ENCODE data around the gene EIF4E2.
"Not testable (repeated sequence)": the region's sequence is repeated elsewhere in the genome, so short reads cannot be mapped to it uniquely, and the experiment has no call there.

The EIF4E2 gene

GRCh38 chr2:232526372-232526941, 24.0 kb upstream of the EIF4E2 start:
- Mint-ChIP-seq H3K36me3 (ENCODE audit: low read depth) (no peaks in the 10 kb centered on the region), H3K4me1 (ENCODE audit: low read depth) (peaks cover 4% of the 10 kb centered on the region), H3K4me3 (no peak overlapping the region), H3K9me3 (no peaks in the 10 kb centered on the region), H3K27me3 (ENCODE audit: low read depth) (peaks cover 20% of the 10 kb centered on the region), H3K27ac (no peak overlapping the region)

DNA sequence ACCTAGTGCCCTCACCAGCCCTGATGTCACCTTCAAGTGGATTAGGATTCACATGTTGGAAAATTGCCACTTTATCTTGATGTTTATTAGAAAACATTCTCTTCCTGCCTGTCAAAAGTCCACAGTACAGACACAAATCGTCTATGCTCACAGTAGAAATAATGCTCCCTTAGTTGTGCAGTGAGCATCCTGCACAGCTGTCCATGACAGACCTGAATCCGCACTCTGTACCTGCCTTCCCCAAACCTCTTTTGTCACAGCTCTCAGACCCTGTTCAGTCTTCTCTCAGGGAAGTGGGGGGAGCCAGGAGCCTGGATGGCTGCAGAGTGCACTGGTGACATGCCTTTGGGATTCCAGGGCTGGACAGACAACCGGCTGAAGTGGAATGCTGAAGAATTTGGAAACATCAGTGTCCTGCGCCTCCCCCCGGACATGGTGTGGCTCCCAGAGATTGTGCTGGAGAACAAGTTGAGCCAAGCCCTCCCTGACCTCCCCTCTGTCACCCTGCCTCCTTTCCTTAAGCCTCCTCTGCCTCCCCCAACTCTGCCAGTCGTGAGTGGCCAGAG, 22.5 kb upstream of the EIF4E2 start:
- H3K4me3 Mint-ChIP-seq = no peak overlapping the region
- peaks cover 15% of the 10 kb centered on the region for H3K27me3 Mint-ChIP-seq (ENCODE audit: low read depth)
- H3K9me3 Mint-ChIP-seq = no peaks in the 10 kb centered on the region
- H3K4me1 Mint-ChIP-seq (ENCODE audit: low read depth) = peaks cover 4% of the 10 kb centered on the region
- no peaks in the 10 kb centered on the region for H3K36me3 Mint-ChIP-seq (ENCODE audit: low read depth)
- no peak overlapping the region for H3K27ac Mint-ChIP-seq

DNA sequence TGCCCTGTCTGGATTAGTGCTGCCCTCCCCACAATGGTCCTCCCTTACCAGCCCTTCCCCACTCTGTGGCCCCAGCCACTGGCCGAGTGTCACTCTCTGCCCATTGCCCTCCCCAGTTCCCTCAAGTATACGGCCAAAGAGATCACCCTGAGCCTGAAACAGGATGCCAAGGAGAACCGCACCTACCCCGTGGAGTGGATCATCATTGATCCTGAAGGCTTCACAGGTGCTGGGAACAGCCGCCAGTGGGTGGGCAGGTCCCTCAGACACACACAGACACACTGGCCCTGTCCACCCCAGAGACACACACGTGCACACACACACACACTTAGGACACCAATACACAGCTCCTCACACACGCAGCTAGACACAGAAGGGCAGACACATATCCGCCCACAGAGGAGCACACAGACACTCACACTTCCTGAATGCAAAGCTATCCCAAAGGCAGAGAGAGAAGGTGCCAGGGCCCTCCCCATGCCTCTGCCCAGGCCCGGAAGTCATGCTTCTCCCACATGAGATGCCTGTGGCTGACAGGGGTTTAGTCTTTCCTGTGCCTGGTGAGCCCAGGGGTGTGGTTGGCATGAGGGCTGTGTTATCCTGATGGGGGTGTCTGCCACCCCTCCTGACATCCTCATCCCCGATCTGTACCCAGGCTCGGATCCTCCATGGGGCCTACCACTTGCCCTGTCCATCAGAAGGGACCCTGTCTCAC, 21.6 kb upstream of the EIF4E2 start:
- Mint-ChIP-seq H3K9me3 (no peaks in the 10 kb centered on the region), H3K4me3 (no peak overlapping the region), H3K4me1 (ENCODE audit: low read depth) (peaks cover 4% of the 10 kb centered on the region), H3K27me3 (ENCODE audit: low read depth) (peaks cover 10% of the 10 kb centered on the region), H3K36me3 (ENCODE audit: low read depth) (no peaks in the 10 kb centered on the region), H3K27ac (no peak overlapping the region)

DNA sequence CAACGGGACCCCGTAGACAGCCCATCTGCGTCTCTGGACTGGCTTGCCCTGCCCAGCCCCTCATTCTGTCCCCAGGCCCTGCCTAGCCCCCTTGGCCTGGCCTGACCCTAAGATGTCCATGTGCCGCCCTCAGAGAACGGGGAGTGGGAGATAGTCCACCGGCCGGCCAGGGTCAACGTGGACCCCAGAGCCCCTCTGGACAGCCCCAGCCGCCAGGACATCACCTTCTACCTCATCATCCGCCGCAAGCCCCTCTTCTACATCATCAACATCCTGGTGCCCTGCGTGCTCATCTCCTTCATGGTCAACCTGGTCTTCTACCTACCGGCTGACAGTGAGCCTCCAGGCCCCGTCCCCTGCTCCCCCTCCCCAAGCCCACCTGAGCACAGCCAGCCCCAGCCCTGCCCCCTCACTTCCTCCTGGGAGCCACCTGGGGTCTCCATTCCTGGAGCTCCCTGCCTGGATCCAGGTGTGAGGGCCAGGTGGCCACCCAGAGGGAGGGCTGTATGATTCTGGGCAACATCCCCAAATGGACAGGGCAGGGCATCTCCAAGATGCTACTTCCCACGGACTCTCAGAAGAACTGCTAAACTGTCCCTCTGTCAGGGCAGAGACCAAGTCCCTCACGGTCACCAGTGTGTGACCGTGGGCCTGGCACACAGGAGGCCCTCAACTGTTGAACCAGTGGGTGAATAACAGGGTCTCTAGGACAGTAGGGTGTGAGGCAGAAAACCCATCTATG, 20.5 kb upstream of the EIF4E2 start:
- Mint-ChIP-seq H3K9me3 (no peaks in the 10 kb centered on the region), H3K4me3 (no peak overlapping the region), H3K27ac (no peak overlapping the region), H3K27me3 (ENCODE audit: low read depth) (peaks cover 3% of the 10 kb centered on the region), H3K4me1 (ENCODE audit: low read depth) (peaks cover 4% of the 10 kb centered on the region), H3K36me3 (ENCODE audit: low read depth) (no peaks in the 10 kb centered on the region)

DNA sequence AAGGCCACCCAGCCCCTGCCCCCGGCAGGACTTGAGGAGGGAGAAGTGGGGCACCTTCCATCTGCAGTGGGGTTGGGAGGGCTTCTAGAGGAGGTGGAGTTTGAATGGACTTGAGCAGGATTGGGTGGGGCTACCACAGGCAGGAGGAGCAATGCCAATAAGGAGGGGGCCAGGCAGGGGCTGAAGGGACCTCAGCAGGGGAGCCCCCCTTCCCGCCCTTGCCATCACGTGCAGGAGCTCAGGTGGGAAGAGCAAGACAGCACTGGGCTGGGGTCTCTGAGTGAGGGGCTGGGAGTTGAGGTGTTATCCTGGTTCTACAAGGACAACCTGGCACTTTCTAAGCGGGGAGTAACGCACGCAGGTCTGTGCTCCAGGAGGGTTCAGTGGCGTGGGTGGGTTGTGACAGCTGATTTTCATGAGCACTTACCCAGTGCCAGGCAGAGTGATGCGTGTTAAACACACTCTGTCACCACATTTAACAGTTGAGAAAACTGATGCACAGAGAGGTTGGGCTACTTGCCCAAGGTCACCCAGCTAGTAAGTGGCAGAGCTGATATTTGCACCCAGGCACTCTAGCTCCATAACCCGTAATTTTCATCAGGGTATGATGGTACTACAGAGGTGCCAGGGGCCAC, 19.7 kb upstream of the EIF4E2 start:
- Mint-ChIP-seq H3K9me3 (no peaks in the 10 kb centered on the region), H3K27me3 (ENCODE audit: low read depth) (peaks cover 3% of the 10 kb centered on the region), H3K27ac (no peak overlapping the region), H3K36me3 (ENCODE audit: low read depth) (no peaks in the 10 kb centered on the region), H3K4me1 (ENCODE audit: low read depth) (peaks cover 4% of the 10 kb centered on the region), H3K4me3 (no peak overlapping the region)

GRCh38 chr2:232532419-232532818, 18.1 kb upstream of the EIF4E2 start:
- no peak overlapping the region for H3K4me3 Mint-ChIP-seq
- no peak overlapping the region for H3K27ac Mint-ChIP-seq

GRCh38 chr2:232532821-232533220, 17.7 kb upstream of the EIF4E2 start:
- H3K9me3 Mint-ChIP-seq; H3K4me1 Mint-ChIP-seq (ENCODE audit: low read depth); H3K27ac Mint-ChIP-seq; H3K36me3 Mint-ChIP-seq (ENCODE audit: low read depth); H3K27me3 Mint-ChIP-seq (ENCODE audit: low read depth); H3K4me3 Mint-ChIP-seq: not testable (repeated sequence)

More at GRCh38 chr2:232532419-232532818, 18.1 kb upstream of the EIF4E2 start:
- Mint-ChIP-seq H3K9me3 (peaks cover 8% of the 10 kb centered on the region), H3K4me1 (ENCODE audit: low read depth) (peaks cover 4% of the 10 kb centered on the region), H3K27me3 (ENCODE audit: low read depth) (peaks cover 3% of the 10 kb centered on the region), H3K36me3 (ENCODE audit: low read depth) (no peaks in the 10 kb centered on the region)

GRCh38 chr2:232533944-232534710, 16.4 kb upstream of the EIF4E2 start:
- Mint-ChIP-seq H3K27me3 (ENCODE audit: low read depth) (peaks cover 6% of the 10 kb centered on the region), H3K36me3 (ENCODE audit: low read depth) (no peaks in the 10 kb centered on the region), H3K4me3 (no peak overlapping the region), H3K9me3 (peaks cover 8% of the 10 kb centered on the region), H3K4me1 (ENCODE audit: low read depth) (peaks cover 4% of the 10 kb centered on the region), H3K27ac (no peak overlapping the region)

DNA sequence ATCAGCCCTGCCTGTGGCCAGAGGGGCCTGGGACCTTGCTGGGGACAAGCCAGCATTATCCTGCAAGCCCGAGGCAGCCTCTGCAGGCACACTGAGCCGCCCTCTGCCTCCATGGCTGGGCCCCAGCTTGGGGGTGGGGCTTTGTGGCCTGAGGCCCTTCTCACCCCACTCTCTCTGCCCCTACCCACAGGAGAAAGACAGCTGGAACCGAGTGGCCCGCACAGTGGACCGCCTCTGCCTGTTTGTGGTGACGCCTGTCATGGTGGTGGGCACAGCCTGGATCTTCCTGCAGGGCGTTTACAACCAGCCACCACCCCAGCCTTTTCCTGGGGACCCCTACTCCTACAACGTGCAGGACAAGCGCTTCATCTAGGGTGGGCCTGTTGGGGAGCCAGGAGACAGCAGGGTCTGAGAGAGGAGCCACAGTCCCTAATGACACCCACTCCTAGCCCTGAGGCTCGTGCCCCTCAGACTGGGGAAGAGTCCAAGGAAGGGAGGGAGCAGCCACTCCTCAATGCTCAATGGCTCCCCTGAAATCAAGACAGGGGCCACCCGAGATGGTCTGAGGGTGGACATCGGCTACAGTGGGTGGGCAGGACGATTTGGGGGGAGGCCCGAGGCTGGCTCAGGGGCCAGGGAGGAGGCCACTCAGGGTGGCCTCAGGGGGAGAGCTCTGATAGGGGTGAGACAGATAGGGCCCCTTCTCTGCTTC, 15.4 kb upstream of the EIF4E2 start:
- Mint-ChIP-seq H3K4me3 (no peak overlapping the region), H3K27me3 (ENCODE audit: low read depth) (peaks cover 6% of the 10 kb centered on the region), H3K9me3 (peaks cover 8% of the 10 kb centered on the region), H3K4me1 (ENCODE audit: low read depth) (peaks cover 4% of the 10 kb centered on the region), H3K27ac (no peak overlapping the region), H3K36me3 (ENCODE audit: low read depth) (no peaks in the 10 kb centered on the region)

- Mint-ChIP-seq H3K27ac (no peak overlapping the region), H3K4me1 (ENCODE audit: low read depth) (peaks cover 4% of the 10 kb centered on the region), H3K36me3 (ENCODE audit: low read depth) (no peaks in the 10 kb centered on the region), H3K27me3 (ENCODE audit: low read depth) (peaks cover 6% of the 10 kb centered on the region), H3K9me3 (peaks cover 8% of the 10 kb centered on the region), H3K4me3 (no peak overlapping the region)
Observed at GRCh38 chr2:232535761-232536530, 14.5 kb upstream of the EIF4E2 start.

- peaks cover 8% of the 10 kb centered on the region for H3K9me3 Mint-ChIP-seq
- H3K27ac Mint-ChIP-seq = no peak overlapping the region
- H3K4me1 Mint-ChIP-seq (ENCODE audit: low read depth) = peaks cover 4% of the 10 kb centered on the region
- H3K36me3 Mint-ChIP-seq (ENCODE audit: low read depth) = no peaks in the 10 kb centered on the region
- no peak overlapping the region for H3K4me3 Mint-ChIP-seq
- peaks cover 6% of the 10 kb centered on the region for H3K27me3 Mint-ChIP-seq (ENCODE audit: low read depth)
Observed at GRCh38 chr2:232537079-232537478, 13.4 kb upstream of the EIF4E2 start.

- no peak overlapping the region for H3K4me3 Mint-ChIP-seq
- H3K27ac Mint-ChIP-seq = no peak overlapping the region
- H3K36me3 Mint-ChIP-seq (ENCODE audit: low read depth) = no peaks in the 10 kb centered on the region
- peaks cover 8% of the 10 kb centered on the region for H3K9me3 Mint-ChIP-seq
- peaks cover 4% of the 10 kb centered on the region for H3K4me1 Mint-ChIP-seq (ENCODE audit: low read depth)
- peaks cover 6% of the 10 kb centered on the region for H3K27me3 Mint-ChIP-seq (ENCODE audit: low read depth)
Observed at GRCh38 chr2:232537499-232537898, 13.0 kb upstream of the EIF4E2 start.

- H3K4me3 Mint-ChIP-seq = no peak overlapping the region
- peaks cover 2% of the 10 kb centered on the region for H3K36me3 Mint-ChIP-seq (ENCODE audit: low read depth)
- peaks cover 4% of the 10 kb centered on the region for H3K4me1 Mint-ChIP-seq (ENCODE audit: low read depth)
- H3K9me3 Mint-ChIP-seq = peaks cover 8% of the 10 kb centered on the region
- peaks cover 6% of the 10 kb centered on the region for H3K27me3 Mint-ChIP-seq (ENCODE audit: low read depth)
- no peak overlapping the region for H3K27ac Mint-ChIP-seq
Observed at GRCh38 chr2:232538671-232539070, 11.8 kb upstream of the EIF4E2 start.

Data from T-helper 1 cell treated with Interleukin-12 subunit alpha and Interleukin-12 subunit beta and Interleukin-4 antibody, amounts not matched to agents 30 μg/mL and 1 μg/mL, for 36 hours (primary cell).